Right renal cortex interstitium (tissue), 3 donors: ENCODE measurements around the gene SRPX. TPM values are rescaled to one million over a fixed set of nuclear protein-coding genes. Genes with fewer than 3 reads are reported as not detected.

Experiments used
- DNase-seq, 3 donors: peaks; one replicate each; pipeline ENCODE4 v3.0.0-alpha.2; 2013; ENCODE audit warnings: low read depth in 3 of 3, low spot score in 2 of 3
- polyA plus RNA-seq, 3 donors: library from polyadenylated mRNA; unstranded; fragments of 120-200 nt; gene quantifications; one replicate each; pipeline ENCODE4 v1.2.1, GENCODE V29; 2013; ENCODE audit not compliant: insufficient read length in 3 of 3

The SRPX gene
- polyA plus RNA-seq, 3 donors: 13.9 to 17.7 (median 16.8) TPM

- no peak for DNase-seq
Observed at GRCh38 chrX:38142610-38143009, 78.1 kb downstream of the SRPX start.

- no peak for DNase-seq
Observed at GRCh38 chrX:38138900-38139299, 81.8 kb downstream of the SRPX start.

GRCh38 chrX:38138157-38138891 lies 82.3 kb downstream of the SRPX start:
- DNase-seq: no peak

- DNase-seq: no peak
Observed at GRCh38 chrX:38129366-38129765, 91.3 kb downstream of the SRPX start.

GRCh38 chrX:38127961-38128360 lies 92.7 kb downstream of the SRPX start:
- DNase-seq: no peak

- DNase-seq: no peak
Observed at GRCh38 chrX:38126179-38126578, 94.5 kb downstream of the SRPX start.

- DNase-seq: no peak
Observed at GRCh38 chrX:38124000-38124399, 96.7 kb downstream of the SRPX start.

- no peak for DNase-seq
Observed at GRCh38 chrX:38117485-38117884, 103.2 kb downstream of the SRPX start.

GRCh38 chrX:38116706-38117105 lies 104.0 kb downstream of the SRPX start:
- DNase-seq: no peak

GRCh38 chrX:38112566-38112965 lies 108.1 kb downstream of the SRPX start:
- no peak for DNase-seq

GRCh38 chrX:38111196-38111595 lies 109.5 kb downstream of the SRPX start:
- no peak for DNase-seq

- no peak for DNase-seq
Observed at GRCh38 chrX:38110231-38110630, 110.4 kb downstream of the SRPX start.

- DNase-seq: no peak
Observed at GRCh38 chrX:38109042-38109898, 111.4 kb downstream of the SRPX start.

- no peak for DNase-seq
Observed at GRCh38 chrX:38108364-38108763, 112.3 kb downstream of the SRPX start.

GRCh38 chrX:38106991-38107655 lies 113.5 kb downstream of the SRPX start:
- DNase-seq: no peak

- DNase-seq: no peak
Observed at GRCh38 chrX:38105216-38105725, 115.4 kb downstream of the SRPX start.

- no peak for DNase-seq
Observed at GRCh38 chrX:38103857-38104812, 116.5 kb downstream of the SRPX start.

- no peak for DNase-seq
Observed at GRCh38 chrX:38102875-38103274, 117.8 kb downstream of the SRPX start.

GRCh38 chrX:38102240-38102639 lies 118.4 kb downstream of the SRPX start:
- DNase-seq: no peak

GRCh38 chrX:38099688-38100087 lies 121.0 kb downstream of the SRPX start:
- no peak for DNase-seq
